Pancreas (tissue), 10 donors: ENCODE results near the gene COL25A1. TPM values are rescaled to one million over a fixed set of nuclear protein-coding genes. Genes with fewer than 3 reads are reported as not detected.

ENCODE experiments used
- ATAC-seq, 4 donors: fragments of 200-7000 bp; cut with Tn5 transposase; one replicate each; pipeline versions ENCODE4 v1.8.0 to v1.9.1; 2020; ENCODE audit warnings: mild to moderate bottlenecking in 4 of 4, moderate library complexity in 4 of 4
- DNase-seq, 6 donors: peaks; one replicate each; pipeline ENCODE4 v3.0.0-alpha.2; 2020
- FAIRE-seq: peaks from 2 replicates; lab custom pipeline; 2012; peaks lifted over from hg19 to GRCh38; lab: Jason Lieb, UNC
- H3K27ac ChIP-seq, 4 donors: fragments of 200-600 bp; sonication (generic); 1 replicate in 3 of 4; 2 replicates in 1 of 4; pipeline versions ENCODE4 v1.5.0 to v1.8.0; 2020
- H3K27me3 ChIP-seq, 4 donors: fragments of 200-600 bp; one replicate each; pipeline ENCODE4 v1.8.0; 2021
- H3K36me3 ChIP-seq, 3 donors: fragments of 200-600 bp; sonication (generic) in 1 of 3; one replicate each; pipeline versions ENCODE4 v1.5.0 to v1.8.0; 2020 to 2021
- H3K4me1 ChIP-seq, 3 donors: fragments of 200-600 bp; one replicate each; pipeline ENCODE4 v1.8.0; 2021
- H3K4me3 ChIP-seq, 4 donors: fragments of 200-600 bp; sonication (generic) in 2 of 4; one replicate each; pipeline versions ENCODE4 v1.5.0 to v1.8.0; 2020 to 2021
- H3K9me3 ChIP-seq, 4 donors: fragments of 200-600 bp; one replicate each; pipeline ENCODE4 v1.8.0; 2021
- CTCF ChIP-seq, 4 donors: fragments of 200-600 bp; sonication (generic) in 3 of 4; IDR thresholded peaks; one replicate each; pipeline versions ENCODE4 v1.5.0 to v1.8.0; 2021; ENCODE audit warnings: antibody characterized with exemption in 4 of 4
- WGBS, 2 donors: extraction: QIAGEN DNeasy Blood & Tissue Kit; methylation state at CpG; one replicate each; pipeline ENCODE4 v1.1.7; 2013; 5-methylcytosine and 5-hydroxymethylcytosine counted together
- intact Hi-C, 3 donors: fragments of 100-400 bp; cut with DNase I; formaldehyde crosslinking; loops; one replicate each; pipeline versions ENCODE4 v1.11.1 to v1.14.2; 2022
- polyA plus RNA-seq, 2 donors: library from polyadenylated mRNA; stranded (reverse); fragments of 200-250 nt; gene quantifications; one replicate each; pipeline ENCODE4 v1.2.3, GENCODE V29; 2013
- total RNA-seq, 6 donors: library from RNA; stranded (reverse); fragmentation: NEBNext Ultra II Directional in 4 of 6; extraction: Animal tissue kit (Norgen Biotek cat#: 25700) in 4 of 6; gene quantifications; one replicate each; pipeline versions ENCODE4 v1.2.1 to v1.2.4, GENCODE V29; 2021 to 2023
- donor health status: healthy with polysubstance abuse.
- donor health status: DM: no; HTN: no; CAD: no; lungs with moderate emphysema.
- donor health status: DM: no; HTN: no; CAD: no.
- donor health status: control.
- donor health status: control.
- donor health status: Bipolar disorder and iron deficiency.
- donor health status: DM: yes; HTN: yes; CAD: no.
- donor health status: DM: no; HTN: no; CAD: no.
- donor health status: DM: no; HTN: no; CAD: no.
- donor health status: DM: yes; HTN: yes; CAD: no.

Gene COL25A1
- total and polyA plus RNA-seq, 8 donors: 0.08 to 0.46 (median 0.22) TPM

GRCh38 chr4:109157696-109158095 lies 144.8 kb downstream of the COL25A1 start:
- Histone ChIP-seq H3K4me1 (no peaks in the 10 kb centered on the region), H3K4me3 (no peak overlapping the region), H3K27ac (no peak overlapping the region), H3K36me3 (no peaks in the 10 kb centered on the region), H3K27me3 (no peaks in the 10 kb centered on the region), H3K9me3 (no peaks in the 10 kb centered on the region)
- DNase-seq (no peak), ATAC-seq (no peak), FAIRE-seq (no peak)
- no peak for TF ChIP-seq CTCF (IDR thresholded peaks at IDR 0.05)
- intact Hi-C loops: no loop called here
- WGBS, 2 donors: 85 to 90% methylated on average over 7 of the region's 7 CpGs

DNA sequence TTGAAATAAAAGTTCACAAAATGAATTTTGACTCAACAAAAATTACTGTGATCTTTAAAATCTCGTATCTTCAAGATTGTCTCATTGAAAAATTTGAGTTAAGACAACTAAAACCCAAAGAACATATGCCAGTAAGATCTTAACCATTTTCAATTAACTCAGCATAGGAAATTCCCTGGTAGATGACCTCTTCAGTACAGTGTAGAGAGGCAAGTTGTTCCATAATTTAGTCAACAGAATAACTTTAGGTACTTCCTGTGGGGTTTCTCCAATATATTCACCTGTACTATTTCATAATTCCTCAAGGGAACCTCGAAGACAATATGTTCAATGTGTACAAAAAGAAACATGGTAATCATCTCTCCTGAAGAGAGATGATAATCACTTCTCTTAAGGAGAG lies 145.3 kb downstream of the COL25A1 start:
- WGBS, 2 donors: 62 to 79% methylated on average over 2 of the region's 2 CpGs
- Histone ChIP-seq H3K36me3 (no peaks in the 10 kb centered on the region), H3K27ac (no peak overlapping the region), H3K4me1 (no peaks in the 10 kb centered on the region), H3K27me3 (no peaks in the 10 kb centered on the region), H3K4me3 (no peak overlapping the region), H3K9me3 (no peaks in the 10 kb centered on the region)
- DNase-seq (no peak), FAIRE-seq (no peak), ATAC-seq (no peak)
- intact Hi-C loops: no loop called here
- TF ChIP-seq CTCF (IDR thresholded peaks at IDR 0.05): no peak

DNA sequence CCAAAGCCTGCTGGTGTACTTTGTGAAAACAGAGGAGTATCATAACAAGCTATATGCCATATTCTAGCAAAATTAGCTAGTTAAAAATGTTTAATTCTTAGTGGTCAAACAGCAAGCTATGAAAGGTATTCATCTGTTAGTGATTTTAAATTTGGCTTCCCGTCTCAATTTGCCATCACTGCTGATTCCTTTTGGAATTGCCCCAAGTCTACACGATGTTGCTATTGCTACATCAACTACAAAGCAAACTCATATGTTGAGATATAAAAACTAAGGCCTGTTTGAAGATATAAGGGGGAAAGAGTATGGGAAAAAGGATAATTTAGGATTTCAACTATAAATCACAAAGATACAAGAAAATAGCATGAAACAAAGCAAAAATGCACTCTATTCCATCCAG lies 146.1 kb downstream of the COL25A1 start:
- FAIRE-seq (no peak), DNase-seq (no peak), ATAC-seq (no peak)
- Histone ChIP-seq H3K9me3 (no peaks in the 10 kb centered on the region), H3K27me3 (no peaks in the 10 kb centered on the region), H3K27ac (no peak overlapping the region), H3K4me1 (no peaks in the 10 kb centered on the region), H3K4me3 (no peak overlapping the region), H3K36me3 (no peaks in the 10 kb centered on the region)
- 61 to 64% methylated on average over 2 of the region's 2 CpGs for WGBS, 2 donors
- intact Hi-C loops: no loop called here
- TF ChIP-seq CTCF (IDR thresholded peaks at IDR 0.05): no peak

DNA sequence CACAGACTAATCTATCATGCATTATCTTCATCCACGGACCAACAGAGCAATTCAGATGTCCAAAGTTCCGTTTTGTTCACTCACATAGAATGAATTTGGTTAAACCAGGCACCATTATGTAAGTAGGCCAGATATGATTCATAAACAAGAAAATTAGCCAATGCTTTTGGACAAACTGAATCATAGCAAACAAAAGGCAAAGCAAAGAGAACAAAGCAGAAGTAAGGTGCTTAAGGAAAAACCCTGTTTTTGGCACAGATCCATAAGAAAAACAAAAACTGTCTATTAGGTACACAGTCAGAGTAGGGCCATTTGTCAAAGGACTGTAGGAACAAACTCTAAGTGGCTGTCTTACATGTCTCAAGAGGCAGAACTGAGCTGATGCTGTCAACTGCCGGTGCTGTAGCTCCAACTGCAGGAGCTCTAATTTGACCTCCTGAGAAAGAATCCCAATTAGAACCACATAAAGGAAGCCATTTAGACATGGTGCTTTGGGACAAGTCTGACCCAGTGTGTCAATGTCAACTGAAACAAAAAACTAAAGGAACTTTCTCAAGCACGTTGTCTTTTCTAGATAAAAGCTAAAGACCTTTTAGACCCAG lies 146.7 kb downstream of the COL25A1 start:
- no peak for DNase-seq
- no peaks in the 10 kb centered on the region for H3K9me3 ChIP-seq
- no peak for FAIRE-seq
- H3K27ac ChIP-seq: no peak overlapping the region
- H3K4me3 ChIP-seq: no peak overlapping the region
- intact Hi-C loops: no loop called here
- H3K27me3 ChIP-seq: no peaks in the 10 kb centered on the region
- no peak for TF ChIP-seq CTCF (IDR thresholded peaks at IDR 0.05)
- 65 to 73% methylated on average over 4 of the region's 4 CpGs for WGBS, 2 donors
- no peaks in the 10 kb centered on the region for H3K4me1 ChIP-seq
- no peak for ATAC-seq
- no peaks in the 10 kb centered on the region for H3K36me3 ChIP-seq

DNA sequence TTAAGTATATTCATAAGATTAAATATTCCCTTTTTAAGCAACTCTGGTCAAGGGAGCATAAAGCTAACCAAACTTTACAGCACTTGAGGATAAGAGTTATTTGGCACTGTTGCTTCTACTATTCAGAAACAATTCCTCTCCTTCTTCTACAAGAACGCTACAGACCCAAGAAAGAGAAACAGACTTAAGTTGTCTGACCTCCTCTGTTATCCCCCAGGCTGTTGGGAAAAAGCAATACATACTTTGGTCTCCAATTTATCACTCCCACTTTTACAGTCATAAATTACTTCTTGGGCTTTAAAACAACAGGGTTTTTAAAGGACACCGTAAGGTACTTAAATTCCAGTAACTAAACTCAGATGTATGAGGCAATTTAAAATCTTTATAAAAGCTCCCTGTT lies 147.4 kb downstream of the COL25A1 start:
- intact Hi-C loops: no loop called here
- no peak for FAIRE-seq

More for the DNA sequence above, 147.4 kb downstream of the COL25A1 start:
- H3K9me3 ChIP-seq: no peaks in the 10 kb centered on the region
- 77 to 86% methylated on average over 2 of the region's 2 CpGs for WGBS, 2 donors
- no peaks in the 10 kb centered on the region for H3K4me1 ChIP-seq
- DNase-seq (no peak), ATAC-seq (no peak)
- H3K4me3 ChIP-seq: no peak overlapping the region
- no peaks in the 10 kb centered on the region for H3K36me3 ChIP-seq
- no peaks in the 10 kb centered on the region for H3K27me3 ChIP-seq
- H3K27ac ChIP-seq: no peak overlapping the region
- TF ChIP-seq CTCF (IDR thresholded peaks at IDR 0.05): no peak
